Measurements from ENCODE around the gene PILRA. TPM values are rescaled to one million over a fixed set of nuclear protein-coding genes. Genes with fewer than 3 reads are reported as not detected.

PILRA gene
- total and polyA plus RNA-seq, 10 of the 15 experiments (the other 5 are each of a cell fraction or from before 2014, with no cell fraction given) = 6.6 to 43.3 (median 11.5) TPM

DNA sequence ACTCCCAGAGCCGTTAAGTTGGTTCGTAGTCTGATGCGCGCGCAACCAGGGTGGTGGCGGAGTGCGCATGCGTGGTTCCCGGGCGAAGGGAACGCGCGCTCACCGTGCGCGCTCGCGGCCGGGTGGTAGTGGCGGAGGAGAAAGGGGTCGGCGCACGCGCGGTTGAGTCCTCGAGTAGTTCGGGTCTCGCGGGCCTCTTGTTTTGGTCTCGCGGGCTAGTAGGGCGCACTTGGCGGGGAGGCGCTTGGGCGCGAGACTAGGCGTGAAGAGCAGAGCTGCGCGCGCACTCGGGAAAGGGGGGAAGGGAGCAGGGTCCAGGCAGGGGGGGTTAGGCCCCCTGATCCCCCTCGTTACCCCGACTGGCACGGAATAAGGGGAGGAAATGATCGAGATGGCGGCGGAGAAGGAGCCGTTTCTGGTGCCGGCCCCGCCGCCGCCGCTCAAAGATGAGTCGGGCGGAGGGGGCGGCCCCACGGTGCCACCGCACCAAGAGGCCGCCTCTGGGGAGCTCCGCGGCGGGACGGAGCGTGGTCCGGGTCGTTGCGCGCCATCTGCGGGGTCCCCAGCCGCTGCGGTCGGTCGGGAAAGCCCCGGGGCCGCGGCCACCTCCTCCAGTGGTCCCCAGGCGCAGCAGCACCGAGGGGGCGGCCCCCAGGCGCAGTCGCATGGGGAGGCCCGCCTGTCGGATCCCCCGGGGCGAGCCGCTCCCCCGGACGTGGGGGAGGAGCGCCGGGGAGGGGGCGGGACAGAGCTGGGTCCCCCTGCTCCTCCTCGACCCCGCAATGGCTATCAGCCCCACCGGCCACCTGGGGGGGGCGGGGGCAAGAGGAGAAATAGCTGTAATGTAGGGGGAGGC is 56.6 kb downstream of the PILRA start, which contains the start of gene MEPCE (continued):
- TF ChIP-seq, protein P1, sequence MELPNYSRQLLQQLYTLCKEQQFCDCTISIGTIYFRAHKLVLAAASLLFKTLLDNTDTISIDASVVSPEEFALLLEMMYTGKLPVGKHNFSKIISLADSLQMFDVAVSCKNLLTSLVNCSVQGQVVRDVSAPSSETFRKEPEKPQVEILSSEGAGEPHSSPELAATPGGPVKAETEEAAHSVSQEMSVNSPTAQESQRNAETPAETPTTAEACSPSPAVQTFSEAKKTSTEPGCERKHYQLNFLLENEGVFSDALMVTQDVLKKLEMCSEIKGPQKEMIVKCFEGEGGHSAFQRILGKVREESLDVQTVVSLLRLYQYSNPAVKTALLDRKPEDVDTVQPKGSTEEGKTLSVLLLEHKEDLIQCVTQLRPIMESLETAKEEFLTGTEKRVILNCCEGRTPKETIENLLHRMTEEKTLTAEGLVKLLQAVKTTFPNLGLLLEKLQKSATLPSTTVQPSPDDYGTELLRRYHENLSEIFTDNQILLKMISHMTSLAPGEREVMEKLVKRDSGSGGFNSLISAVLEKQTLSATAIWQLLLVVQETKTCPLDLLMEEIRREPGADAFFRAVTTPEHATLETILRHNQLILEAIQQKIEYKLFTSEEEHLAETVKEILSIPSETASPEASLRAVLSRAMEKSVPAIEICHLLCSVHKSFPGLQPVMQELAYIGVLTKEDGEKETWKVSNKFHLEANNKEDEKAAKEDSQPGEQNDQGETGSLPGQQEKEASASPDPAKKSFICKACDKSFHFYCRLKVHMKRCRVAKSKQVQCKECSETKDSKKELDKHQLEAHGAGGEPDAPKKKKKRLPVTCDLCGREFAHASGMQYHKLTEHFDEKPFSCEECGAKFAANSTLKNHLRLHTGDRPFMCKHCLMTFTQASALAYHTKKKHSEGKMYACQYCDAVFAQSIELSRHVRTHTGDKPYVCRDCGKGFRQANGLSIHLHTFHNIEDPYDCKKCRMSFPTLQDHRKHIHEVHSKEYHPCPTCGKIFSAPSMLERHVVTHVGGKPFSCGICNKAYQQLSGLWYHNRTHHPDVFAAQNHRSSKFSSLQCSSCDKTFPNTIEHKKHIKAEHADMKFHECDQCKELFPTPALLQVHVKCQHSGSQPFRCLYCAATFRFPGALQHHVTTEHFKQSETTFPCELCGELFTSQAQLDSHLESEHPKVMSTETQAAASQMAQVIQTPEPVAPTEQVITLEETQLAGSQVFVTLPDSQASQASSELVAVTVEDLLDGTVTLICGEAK (IDR thresholded peaks at IDR 0.05; ENCODE audit: borderline replicate concordance) = no peak
- TF ChIP-seq PAX8 (IDR thresholded peaks at IDR 0.05) = no peak
- TF ChIP-seq STAT1 (conservative IDR thresholded peaks at IDR 0.05) = no peak
- no peak for TF ChIP-seq KAT2A (conservative IDR thresholded peaks at IDR 0.05; ENCODE audit: control insufficient read depth, low read depth, low read length)
- TF ChIP-seq, protein P2, sequence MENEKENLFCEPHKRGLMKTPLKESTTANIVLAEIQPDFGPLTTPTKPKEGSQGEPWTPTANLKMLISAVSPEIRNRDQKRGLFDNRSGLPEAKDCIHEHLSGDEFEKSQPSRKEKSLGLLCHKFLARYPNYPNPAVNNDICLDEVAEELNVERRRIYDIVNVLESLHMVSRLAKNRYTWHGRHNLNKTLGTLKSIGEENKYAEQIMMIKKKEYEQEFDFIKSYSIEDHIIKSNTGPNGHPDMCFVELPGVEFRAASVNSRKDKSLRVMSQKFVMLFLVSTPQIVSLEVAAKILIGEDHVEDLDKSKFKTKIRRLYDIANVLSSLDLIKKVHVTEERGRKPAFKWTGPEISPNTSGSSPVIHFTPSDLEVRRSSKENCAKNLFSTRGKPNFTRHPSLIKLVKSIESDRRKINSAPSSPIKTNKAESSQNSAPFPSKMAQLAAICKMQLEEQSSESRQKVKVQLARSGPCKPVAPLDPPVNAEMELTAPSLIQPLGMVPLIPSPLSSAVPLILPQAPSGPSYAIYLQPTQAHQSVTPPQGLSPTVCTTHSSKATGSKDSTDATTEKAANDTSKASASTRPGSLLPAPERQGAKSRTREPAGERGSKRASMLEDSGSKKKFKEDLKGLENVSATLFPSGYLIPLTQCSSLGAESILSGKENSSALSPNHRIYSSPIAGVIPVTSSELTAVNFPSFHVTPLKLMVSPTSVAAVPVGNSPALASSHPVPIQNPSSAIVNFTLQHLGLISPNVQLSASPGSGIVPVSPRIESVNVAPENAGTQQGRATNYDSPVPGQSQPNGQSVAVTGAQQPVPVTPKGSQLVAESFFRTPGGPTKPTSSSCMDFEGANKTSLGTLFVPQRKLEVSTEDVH (IDR thresholded peaks at IDR 0.05; ENCODE audit: low read depth, partially characterized antibody) = no peak
- TF ChIP-seq ATF7 (IDR thresholded peaks at IDR 0.05; ENCODE audit: low read depth) = no peak
- TF ChIP-seq CBFB (IDR thresholded peaks at IDR 0.05; ENCODE audit: low read depth) = no peak; the same call in 1 of the 2 replicates
- no peak for TF ChIP-seq SP1 (IDR thresholded peaks at IDR 0.05; ENCODE audit: low read depth, low read length)
- no peak for TF ChIP-seq FOXM1 (IDR thresholded peaks at IDR 0.05; ENCODE audit: low read depth, low read length)
- peak in 1 of 2 experiments; percentile 77; a peak in 2 of 3 replicates for TF ChIP-seq EGR1 (IDR thresholded peaks at IDR 0.05; ENCODE audit: borderline replicate concordance in 1 of 2, low read depth in 2 of 2, low read length in 2 of 2)
- no peak for TF ChIP-seq ZNF274 (IDR thresholded peaks at IDR 0.05; ENCODE audit: insufficient read depth, insufficient read length)
- TF ChIP-seq MYC (IDR thresholded peaks at IDR 0.05; ENCODE audit: insufficient read depth, insufficient read length, insufficient replicate concordance, low read length, severe bottlenecking) = no peak
- TF ChIP-seq CBX3 (IDR thresholded peaks at IDR 0.05; ENCODE audit: borderline replicate concordance, low read depth) = no peak
- no peak for TF ChIP-seq IRF4 (IDR thresholded peaks at IDR 0.05; ENCODE audit: low read depth, low read length)
- TF ChIP-seq, protein P3, sequence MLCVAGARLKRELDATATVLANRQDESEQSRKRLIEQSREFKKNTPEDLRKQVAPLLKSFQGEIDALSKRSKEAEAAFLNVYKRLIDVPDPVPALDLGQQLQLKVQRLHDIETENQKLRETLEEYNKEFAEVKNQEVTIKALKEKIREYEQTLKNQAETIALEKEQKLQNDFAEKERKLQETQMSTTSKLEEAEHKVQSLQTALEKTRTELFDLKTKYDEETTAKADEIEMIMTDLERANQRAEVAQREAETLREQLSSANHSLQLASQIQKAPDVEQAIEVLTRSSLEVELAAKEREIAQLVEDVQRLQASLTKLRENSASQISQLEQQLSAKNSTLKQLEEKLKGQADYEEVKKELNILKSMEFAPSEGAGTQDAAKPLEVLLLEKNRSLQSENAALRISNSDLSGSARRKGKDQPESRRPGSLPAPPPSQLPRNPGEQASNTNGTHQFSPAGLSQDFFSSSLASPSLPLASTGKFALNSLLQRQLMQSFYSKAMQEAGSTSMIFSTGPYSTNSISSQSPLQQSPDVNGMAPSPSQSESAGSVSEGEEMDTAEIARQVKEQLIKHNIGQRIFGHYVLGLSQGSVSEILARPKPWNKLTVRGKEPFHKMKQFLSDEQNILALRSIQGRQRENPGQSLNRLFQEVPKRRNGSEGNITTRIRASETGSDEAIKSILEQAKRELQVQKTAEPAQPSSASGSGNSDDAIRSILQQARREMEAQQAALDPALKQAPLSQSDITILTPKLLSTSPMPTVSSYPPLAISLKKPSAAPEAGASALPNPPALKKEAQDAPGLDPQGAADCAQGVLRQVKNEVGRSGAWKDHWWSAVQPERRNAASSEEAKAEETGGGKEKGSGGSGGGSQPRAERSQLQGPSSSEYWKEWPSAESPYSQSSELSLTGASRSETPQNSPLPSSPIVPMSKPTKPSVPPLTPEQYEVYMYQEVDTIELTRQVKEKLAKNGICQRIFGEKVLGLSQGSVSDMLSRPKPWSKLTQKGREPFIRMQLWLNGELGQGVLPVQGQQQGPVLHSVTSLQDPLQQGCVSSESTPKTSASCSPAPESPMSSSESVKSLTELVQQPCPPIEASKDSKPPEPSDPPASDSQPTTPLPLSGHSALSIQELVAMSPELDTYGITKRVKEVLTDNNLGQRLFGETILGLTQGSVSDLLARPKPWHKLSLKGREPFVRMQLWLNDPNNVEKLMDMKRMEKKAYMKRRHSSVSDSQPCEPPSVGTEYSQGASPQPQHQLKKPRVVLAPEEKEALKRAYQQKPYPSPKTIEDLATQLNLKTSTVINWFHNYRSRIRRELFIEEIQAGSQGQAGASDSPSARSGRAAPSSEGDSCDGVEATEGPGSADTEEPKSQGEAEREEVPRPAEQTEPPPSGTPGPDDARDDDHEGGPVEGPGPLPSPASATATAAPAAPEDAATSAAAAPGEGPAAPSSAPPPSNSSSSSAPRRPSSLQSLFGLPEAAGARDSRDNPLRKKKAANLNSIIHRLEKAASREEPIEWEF (IDR thresholded peaks at IDR 0.05; ENCODE audit: insufficient replicate concordance, low read depth, low read length) = no peak
- TF ChIP-seq FOXK2 (IDR thresholded peaks at IDR 0.05) = no peak; the same call in 1 of the 2 replicates
